Right lobe of liver (tissue), 6 donors: Measurements from ENCODE around the gene CLCA2. TPM values are rescaled to one million over a fixed set of nuclear protein-coding genes. Genes with fewer than 3 reads are reported as not detected.

Experiments used
- ATAC-seq, 4 donors: fragments of 200-7000 bp; cut with Tn5 transposase; one replicate each; pipeline ENCODE4 v1.9.1; 2020; ENCODE audit warnings: mild to moderate bottlenecking in 4 of 4, moderate library complexity in 4 of 4
- DNase-seq, 3 donors: peaks; one replicate each; pipeline ENCODE4 v3.0.0-alpha.2; 2020
- H3K27ac ChIP-seq, 3 donors: fragments of 200-600 bp; one replicate each; pipeline ENCODE4 v1.8.0; 2022
- H3K27me3 ChIP-seq, 2 donors: fragments of 200-600 bp; one replicate each; pipeline ENCODE4 v1.8.0; 2022
- H3K36me3 ChIP-seq, 4 donors: fragments of 200-600 bp; sonication (generic) in 1 of 4; one replicate each; pipeline versions ENCODE4 v1.5.1 to v1.8.0; 2017 to 2022; ENCODE audit warnings: control low read depth in 1 of 4
- H3K4me1 ChIP-seq, 4 donors: fragments of 200-600 bp; sonication (generic) in 1 of 4; one replicate each; pipeline versions ENCODE4 v1.5.1 to v1.8.0; 2017 to 2022; ENCODE audit warnings: control low read depth in 1 of 4
- H3K4me3 ChIP-seq, 3 donors: fragments of 200-600 bp; one replicate each; pipeline ENCODE4 v1.8.0; 2022
- H3K9me3 ChIP-seq, 4 donors: fragments of 200-600 bp; sonication (generic) in 1 of 4; one replicate each; pipeline versions ENCODE4 v1.5.1 to v1.8.0; 2017 to 2022; ENCODE audit warnings: control low read depth in 1 of 4
- POLR2A ChIP-seq: fragments of 450-650 bp; IDR thresholded peaks from one replicate; pipeline ENCODE4 v1.6.1; 2017; ENCODE audit warnings: antibody characterized with exemption, mild to moderate bottlenecking
- WGBS: methylation state at CpG from one replicate; pipeline ENCODE4 v1.1.6; 2018; ENCODE audit warnings: low coverage, low lambda C conversion rate; ENCODE audit not compliant: insufficient coverage; ENCODE audit errors: missing lambda C conversion rate; 5-methylcytosine and 5-hydroxymethylcytosine counted together
- intact Hi-C, 2 donors: fragments of 100-400 bp; cut with DNase I; formaldehyde crosslinking; loops; one replicate each; pipeline versions ENCODE4 v1.11.2 to v1.14.1; 2022
- total RNA-seq, 6 experiments: library from RNA; depleted of rRNA in 2 of 6; stranded (reverse); fragments of >200 nt in 2 of 6; fragmentation: NEBNext Ultra II Directional in 3 of 6; extraction: Animal tissue kit (Norgen Biotek cat#: 25700) in 3 of 6; gene quantifications; one replicate each; pipeline versions ENCODE4 v1.1.0 to v1.2.4, GENCODE V29; 2016 to 2023
- TF ChIP-seq, protein P1 (sequence below), 4 donors: fragments of 200-600 bp in 3 of 4; fragments of 450-650 bp in 1 of 4; IDR thresholded peaks; one replicate each; pipeline versions ENCODE4 v1.5.1 to v1.8.0; 2016 to 2022; ENCODE audit warnings: antibody characterized with exemption in 4 of 4, mild to moderate bottlenecking in 2 of 4
- donor health status: DM: no; HTN: yes; CAD: no.
- donor health status: DM: no; HTN: no; CAD: no.
- donor health status: DM: no; HTN: no; CAD: no.
- donor health status: DM: no; HTN: yes; CAD: no.
- donor health status: DM: no; HTN: yes; CAD: no.

Gene CLCA2
- total RNA-seq, 6 experiments from 2014 or later: not detected

DNA sequence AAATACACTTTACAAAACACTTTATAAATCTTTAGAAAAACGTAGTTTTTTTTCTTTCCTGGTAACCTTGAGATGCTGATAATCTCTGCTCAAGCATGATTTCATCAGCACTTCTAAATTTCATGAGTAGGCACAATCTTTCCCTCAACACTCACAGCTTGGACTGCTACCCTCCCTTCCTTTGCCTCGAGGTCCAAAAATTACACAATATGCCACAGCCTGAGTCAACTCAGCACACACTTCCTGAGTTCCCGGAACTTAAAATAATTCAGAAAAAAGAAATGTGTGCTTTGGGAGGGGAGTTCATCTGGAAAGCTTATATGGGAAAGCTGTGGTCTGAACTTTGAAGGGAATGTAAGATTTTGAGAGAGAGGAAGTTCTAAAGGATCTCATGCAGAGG is 5.9 kb downstream of the CLCA2 start:
- peak overlapping the region in 1 of 3 donors; percentile 17 for H3K27ac ChIP-seq
- intact Hi-C loops: no loop called here
- WGBS: 3% methylated on average over 3 of the region's 3 CpGs
- no peak overlapping the region for H3K4me3 ChIP-seq
- no peaks in the 10 kb centered on the region for H3K4me1 ChIP-seq
- TF ChIP-seq, protein P1, sequence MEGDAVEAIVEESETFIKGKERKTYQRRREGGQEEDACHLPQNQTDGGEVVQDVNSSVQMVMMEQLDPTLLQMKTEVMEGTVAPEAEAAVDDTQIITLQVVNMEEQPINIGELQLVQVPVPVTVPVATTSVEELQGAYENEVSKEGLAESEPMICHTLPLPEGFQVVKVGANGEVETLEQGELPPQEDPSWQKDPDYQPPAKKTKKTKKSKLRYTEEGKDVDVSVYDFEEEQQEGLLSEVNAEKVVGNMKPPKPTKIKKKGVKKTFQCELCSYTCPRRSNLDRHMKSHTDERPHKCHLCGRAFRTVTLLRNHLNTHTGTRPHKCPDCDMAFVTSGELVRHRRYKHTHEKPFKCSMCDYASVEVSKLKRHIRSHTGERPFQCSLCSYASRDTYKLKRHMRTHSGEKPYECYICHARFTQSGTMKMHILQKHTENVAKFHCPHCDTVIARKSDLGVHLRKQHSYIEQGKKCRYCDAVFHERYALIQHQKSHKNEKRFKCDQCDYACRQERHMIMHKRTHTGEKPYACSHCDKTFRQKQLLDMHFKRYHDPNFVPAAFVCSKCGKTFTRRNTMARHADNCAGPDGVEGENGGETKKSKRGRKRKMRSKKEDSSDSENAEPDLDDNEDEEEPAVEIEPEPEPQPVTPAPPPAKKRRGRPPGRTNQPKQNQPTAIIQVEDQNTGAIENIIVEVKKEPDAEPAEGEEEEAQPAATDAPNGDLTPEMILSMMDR (IDR thresholded peaks at IDR 0.05): no peak
- no peak for TF ChIP-seq POLR2A
- no peaks in the 10 kb centered on the region for H3K27me3 ChIP-seq
- DNase-seq (no peak), ATAC-seq (peak; percentile 79 to 98 (median 88))
- no peaks in the 10 kb centered on the region for H3K9me3 ChIP-seq
- H3K36me3 ChIP-seq: no peaks in the 10 kb centered on the region

DNA sequence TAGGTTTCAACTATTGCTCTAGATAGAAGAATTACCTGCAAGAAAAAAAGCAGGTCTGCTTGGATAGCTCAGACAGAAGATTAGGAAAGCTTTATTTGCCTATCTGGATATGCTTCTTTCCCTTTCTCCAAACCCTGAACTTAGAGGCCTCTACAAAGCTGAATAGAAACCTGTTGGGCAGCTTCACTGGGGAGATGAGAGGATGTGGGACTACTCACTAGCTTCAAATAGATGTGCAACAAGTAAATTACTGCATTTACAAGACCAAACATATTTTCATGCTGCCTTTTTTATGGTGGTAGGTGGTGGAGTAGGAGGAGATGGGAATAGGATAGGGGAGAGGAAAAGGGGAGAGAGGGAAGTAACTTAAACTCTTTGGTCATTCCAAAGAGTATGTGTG is 6.4 kb downstream of the CLCA2 start:
- TF ChIP-seq, protein P1 (IDR thresholded peaks at IDR 0.05): no peak
- no peak for TF ChIP-seq POLR2A
- H3K9me3 ChIP-seq: no peaks in the 10 kb centered on the region
- intact Hi-C loops: no loop called here
- ATAC-seq (peak in 1 of 4 donors; percentile 14), DNase-seq (no peak)
- no peaks in the 10 kb centered on the region for H3K4me1 ChIP-seq
- no peak overlapping the region for H3K4me3 ChIP-seq
- peak overlapping the region in 1 of 3 donors; percentile 17 for H3K27ac ChIP-seq
- no peaks in the 10 kb centered on the region for H3K27me3 ChIP-seq
- no peaks in the 10 kb centered on the region for H3K36me3 ChIP-seq

DNA sequence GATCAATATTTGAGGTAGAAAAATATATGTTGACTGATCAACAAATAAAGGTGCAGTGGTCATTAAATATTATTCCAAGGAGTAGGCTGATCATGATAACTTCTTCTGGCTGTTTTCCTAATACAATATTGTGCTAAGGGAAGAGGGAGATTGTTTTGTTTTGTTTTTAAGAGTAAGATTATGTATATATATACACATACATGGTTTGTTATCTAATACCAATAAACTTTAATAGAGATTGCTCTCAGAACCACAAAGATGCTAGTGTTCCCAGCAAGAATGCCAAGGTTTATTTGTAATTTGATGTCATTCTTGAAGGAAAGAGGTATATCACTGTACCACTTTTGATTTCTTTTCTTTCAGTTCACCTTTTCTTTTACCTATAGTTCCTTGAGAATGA is 10.1 kb downstream of the CLCA2 start:
- ATAC-seq (no peak), DNase-seq (no peak)
- no peaks in the 10 kb centered on the region for H3K9me3 ChIP-seq
- intact Hi-C loops: no loop called here
- no peaks in the 10 kb centered on the region for H3K4me1 ChIP-seq
- TF ChIP-seq, protein P1 (IDR thresholded peaks at IDR 0.05): no peak
- TF ChIP-seq POLR2A: no peak
- H3K27ac ChIP-seq: no peak overlapping the region
- no peaks in the 10 kb centered on the region for H3K36me3 ChIP-seq
- no peak overlapping the region for H3K4me3 ChIP-seq
- no peaks in the 10 kb centered on the region for H3K27me3 ChIP-seq

DNA sequence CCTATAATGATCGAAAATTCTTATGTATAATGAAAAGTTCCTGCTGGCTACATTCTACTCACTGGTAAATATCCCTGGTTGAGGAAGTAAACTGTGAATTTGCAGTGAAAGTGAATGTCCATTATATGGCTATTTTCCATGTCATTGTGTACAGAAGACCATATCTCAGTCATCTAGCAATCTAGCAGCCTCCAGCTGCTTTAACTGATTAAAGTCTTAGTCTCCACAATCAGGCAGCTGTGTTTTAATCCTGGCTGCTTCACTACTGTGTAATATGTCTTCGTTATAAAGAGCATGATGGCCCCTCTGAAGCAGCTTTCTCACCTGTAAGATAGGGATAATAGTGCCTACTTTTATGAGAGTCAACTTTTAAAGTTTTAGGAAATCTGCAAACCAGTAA is 11.4 kb downstream of the CLCA2 start:
- DNase-seq (no peak), ATAC-seq (no peak)
- Histone ChIP-seq H3K27me3 (no peaks in the 10 kb centered on the region), H3K4me1 (no peaks in the 10 kb centered on the region), H3K4me3 (no peak overlapping the region), H3K27ac (no peak overlapping the region), H3K36me3 (no peaks in the 10 kb centered on the region), H3K9me3 (no peaks in the 10 kb centered on the region)
- WGBS: 28% methylated on average over 2 of the region's 2 CpGs
- TF ChIP-seq POLR2A: no peak
- TF ChIP-seq, protein P1 (IDR thresholded peaks at IDR 0.05): no peak
- intact Hi-C loops: no loop called here

DNA sequence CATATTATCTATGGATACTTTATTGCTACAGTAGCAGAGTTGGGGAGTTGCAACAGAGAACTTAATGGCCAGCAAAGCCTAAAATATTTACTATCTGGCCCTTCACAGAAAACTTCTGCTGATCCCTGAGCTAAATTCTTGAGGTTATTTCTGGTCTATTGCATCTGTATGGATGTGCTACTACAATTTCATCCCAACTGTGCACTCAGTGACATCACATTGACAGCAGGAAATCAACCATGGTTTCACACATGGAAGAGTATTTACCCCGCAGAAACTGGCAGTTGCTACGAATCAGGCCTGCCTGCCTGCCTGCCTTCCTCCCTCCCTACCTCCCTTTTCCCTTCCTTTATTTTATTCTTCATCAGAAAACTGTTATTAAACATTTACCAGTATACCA is 12.1 kb downstream of the CLCA2 start:
- WGBS: 60% methylated on average over 2 of the region's 2 CpGs

More for the DNA sequence above, 12.1 kb downstream of the CLCA2 start:
- no peak overlapping the region for H3K4me3 ChIP-seq
- no peaks in the 10 kb centered on the region for H3K36me3 ChIP-seq
- TF ChIP-seq POLR2A: no peak
- TF ChIP-seq, protein P1 (IDR thresholded peaks at IDR 0.05): no peak
- H3K4me1 ChIP-seq: no peaks in the 10 kb centered on the region
- ATAC-seq (no peak), DNase-seq (no peak)
- no peaks in the 10 kb centered on the region for H3K9me3 ChIP-seq
- H3K27me3 ChIP-seq: no peaks in the 10 kb centered on the region
- H3K27ac ChIP-seq: no peak overlapping the region
- intact Hi-C loops: no loop called here
